Fibroblast of peridontal ligament (primary cell): ENCODE results near the gene RHOG.
A peak's percentile ranks its signal among the peaks of the same experiment; 100 is the strongest.
"Not testable (repeated sequence)": the region's sequence is repeated elsewhere in the genome, so short reads cannot be mapped to it uniquely, and the experiment has no call there.

ENCODE experiments used
- DNase-seq: peaks from one replicate; pipeline ENCODE4 v3.0.0-alpha.2; 2010; ENCODE audit errors: extremely low read depth

The RHOG gene

DNA sequence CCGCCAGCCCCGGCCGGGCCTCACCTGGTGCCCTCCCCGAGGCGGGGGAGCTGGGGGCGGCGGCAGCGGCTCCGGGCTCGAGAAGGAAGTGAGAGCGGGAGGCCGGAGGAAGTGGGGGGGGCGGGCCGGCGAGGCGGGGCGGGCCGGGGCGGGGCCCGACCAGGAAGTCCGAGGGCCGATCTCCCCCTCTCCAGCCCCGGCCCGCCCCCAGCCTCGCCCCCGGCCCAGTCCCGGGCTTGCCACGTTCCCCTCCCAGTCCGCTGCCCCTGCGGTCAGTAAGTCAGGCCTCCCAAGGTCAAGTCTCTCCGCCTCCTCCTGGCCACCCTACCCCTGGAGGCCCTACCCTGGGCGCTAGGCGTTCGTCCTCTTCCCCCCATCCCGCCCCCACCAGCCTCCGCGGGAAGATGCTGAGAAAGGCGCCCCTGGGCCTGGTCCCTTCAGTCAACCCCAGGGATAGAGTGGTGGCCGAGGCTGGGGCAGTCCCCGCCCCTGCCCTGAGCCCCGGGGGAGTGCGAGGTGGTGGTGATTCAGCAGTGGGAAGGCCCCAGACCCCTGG, at the start of gene RHOG:
RHOG (minus strand) TSS at position 90 of the 556 bp plus-strand sequence. CDS start 12,821 bp downstream, outside the sequence.
- peak; percentile 73 for DNase-seq

DNA sequence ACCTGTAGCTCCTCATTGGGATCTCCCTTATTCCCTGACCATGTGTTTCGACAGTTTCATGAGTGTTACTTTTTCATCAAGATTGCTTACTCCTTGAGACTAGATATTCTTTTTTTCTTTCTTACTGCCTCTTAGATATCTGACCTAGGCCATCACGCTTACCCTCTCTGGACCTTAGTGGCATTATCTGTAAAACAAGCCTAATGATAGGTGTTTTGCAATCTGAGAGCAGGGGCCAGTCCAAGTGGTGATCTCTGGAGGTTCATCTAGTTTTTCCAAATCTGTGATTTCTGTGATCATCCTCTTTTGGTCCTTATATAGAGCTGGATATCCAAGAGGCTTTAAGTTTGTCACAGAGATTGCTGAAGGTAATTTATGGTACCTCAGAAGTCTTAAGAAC, 49.3 kb upstream of the RHOG start:
- no peak for DNase-seq

DNA sequence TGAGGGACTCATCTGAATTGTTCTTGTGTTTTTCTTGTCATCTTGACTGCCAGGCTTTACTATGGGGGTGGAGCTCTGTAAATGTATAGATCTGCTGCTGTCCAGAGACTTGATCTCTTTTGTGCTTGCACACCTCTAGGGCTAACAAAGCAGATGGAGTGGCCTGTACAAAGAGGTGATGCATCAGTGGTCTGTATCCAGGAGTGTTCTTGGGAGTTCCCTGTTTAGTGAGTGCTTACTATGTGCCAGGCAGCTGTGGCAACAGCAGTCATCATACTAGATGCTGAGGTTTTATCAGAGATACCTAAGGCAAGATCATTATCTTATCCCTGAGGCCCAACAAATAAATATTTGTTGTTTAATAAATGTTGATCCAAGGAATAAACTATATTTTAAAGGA, 48.1 kb upstream of the RHOG start:
- no peak for DNase-seq

DNA sequence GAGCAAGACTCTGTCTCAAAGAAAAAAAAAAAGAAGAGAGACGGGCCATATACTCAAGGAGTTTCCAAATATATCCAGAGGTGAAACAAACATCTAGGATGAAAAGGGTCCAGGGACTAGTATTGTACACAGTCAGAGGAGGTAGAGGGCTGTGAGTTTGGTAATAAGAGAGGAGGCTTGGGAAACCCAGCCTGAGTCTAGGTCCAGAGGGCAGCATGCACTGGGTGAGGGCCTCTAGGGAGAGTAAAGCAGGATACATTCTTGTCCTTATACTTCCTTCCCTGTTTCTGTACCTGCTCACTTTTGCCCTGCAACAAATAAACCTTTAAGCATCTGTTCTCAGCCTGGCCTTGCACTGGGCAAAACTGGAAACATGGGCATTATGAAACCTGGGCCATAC, 46.2 kb upstream of the RHOG start:
- DNase-seq = no peak

GRCh38 chr11:3885855-3886254, 45.1 kb upstream of the RHOG start:
- no peak for DNase-seq

- DNase-seq = peak; percentile 37
Observed at GRCh38 chr11:3882655-3883054, 41.9 kb upstream of the RHOG start.

DNA sequence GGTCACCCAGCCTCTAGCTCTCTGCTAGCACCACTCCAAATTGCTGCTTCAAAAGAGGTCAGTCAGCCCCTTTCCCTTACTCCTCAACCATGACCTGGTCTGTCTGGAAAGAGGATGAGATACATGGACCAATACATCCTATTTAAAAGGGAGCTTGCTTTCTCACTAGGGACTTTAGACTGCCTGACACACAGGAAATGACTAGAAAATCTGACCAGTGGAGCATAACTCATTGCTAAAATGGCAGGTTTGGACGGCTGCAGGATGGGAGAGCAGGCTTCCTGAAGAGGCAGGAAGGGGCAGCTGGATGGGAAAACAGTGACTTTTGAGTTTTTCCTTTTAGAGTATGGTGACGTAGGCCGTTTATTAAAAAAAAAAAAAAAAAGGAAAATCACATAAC, 40.0 kb upstream of the RHOG start:
- DNase-seq = peak; percentile 28

- DNase-seq = no peak
Observed at GRCh38 chr11:3879967-3880542, 39.3 kb upstream of the RHOG start.

GRCh38 chr11:3879216-3879966, 38.6 kb upstream of the RHOG start:
- DNase-seq = no peak

DNA sequence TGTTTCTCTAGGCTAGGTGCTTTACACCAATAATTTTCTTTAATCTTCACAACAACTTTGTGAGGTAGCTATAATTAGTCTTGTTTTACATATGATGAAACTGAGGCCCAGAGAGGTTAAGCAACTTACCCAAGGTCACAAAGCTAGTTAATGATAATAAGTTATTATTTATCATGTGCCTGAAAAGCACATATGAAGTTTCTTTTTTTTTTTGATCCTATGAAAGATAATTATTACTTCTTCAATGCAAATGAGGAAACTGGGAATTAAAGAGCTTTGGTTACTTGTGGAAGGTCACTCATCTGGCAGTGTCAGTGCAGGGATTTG, 37.5 kb upstream of the RHOG start:
- DNase-seq = no peak

DNA sequence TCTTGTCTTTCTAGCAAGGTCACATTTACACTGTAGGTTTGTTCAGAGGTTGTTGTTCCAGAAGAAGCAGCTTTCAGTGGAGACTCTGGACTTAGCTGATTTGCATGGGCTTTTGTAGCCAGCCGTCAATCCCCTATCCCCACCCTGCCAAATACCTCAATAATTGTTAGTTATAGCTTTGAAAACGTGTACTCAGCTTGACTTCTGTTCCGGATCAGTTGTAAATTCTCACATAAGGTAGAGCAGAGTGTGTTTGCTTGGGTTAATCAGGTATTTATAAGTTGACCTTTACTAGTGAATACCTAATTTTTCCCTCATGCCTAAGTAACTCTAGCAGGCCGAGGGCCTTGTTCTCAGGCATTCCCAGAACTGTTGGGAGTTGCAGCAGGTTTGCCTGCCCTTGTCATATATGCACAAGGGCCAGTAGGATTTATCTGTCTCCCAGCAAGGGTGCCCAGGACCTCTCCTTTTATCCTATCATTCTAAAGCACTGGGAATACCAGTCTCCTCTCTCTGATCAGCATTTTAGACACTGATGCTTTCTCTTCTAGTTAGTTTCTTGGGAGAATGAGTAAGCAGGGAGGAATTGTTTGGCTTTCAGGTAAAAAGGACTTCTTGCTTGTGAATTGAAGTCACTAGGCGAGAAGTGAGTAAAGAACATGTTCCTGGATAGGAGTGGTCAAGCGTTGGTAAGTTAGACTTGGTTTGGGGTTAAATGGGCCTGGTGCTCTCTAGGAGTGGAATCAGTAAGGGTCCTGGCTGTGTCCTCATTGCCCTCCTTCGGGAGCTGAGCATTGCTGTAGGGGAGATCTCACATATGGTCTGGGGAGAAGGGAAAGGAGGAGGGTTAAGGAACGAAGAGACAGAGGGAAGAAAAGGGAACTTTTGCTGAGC, 36.9 kb upstream of the RHOG start:
- DNase-seq = no peak

- DNase-seq = no peak
Observed at GRCh38 chr11:3876613-3877012, 35.9 kb upstream of the RHOG start.

GRCh38 chr11:3873712-3874349, 33.1 kb upstream of the RHOG start:
- DNase-seq = no peak

DNA sequence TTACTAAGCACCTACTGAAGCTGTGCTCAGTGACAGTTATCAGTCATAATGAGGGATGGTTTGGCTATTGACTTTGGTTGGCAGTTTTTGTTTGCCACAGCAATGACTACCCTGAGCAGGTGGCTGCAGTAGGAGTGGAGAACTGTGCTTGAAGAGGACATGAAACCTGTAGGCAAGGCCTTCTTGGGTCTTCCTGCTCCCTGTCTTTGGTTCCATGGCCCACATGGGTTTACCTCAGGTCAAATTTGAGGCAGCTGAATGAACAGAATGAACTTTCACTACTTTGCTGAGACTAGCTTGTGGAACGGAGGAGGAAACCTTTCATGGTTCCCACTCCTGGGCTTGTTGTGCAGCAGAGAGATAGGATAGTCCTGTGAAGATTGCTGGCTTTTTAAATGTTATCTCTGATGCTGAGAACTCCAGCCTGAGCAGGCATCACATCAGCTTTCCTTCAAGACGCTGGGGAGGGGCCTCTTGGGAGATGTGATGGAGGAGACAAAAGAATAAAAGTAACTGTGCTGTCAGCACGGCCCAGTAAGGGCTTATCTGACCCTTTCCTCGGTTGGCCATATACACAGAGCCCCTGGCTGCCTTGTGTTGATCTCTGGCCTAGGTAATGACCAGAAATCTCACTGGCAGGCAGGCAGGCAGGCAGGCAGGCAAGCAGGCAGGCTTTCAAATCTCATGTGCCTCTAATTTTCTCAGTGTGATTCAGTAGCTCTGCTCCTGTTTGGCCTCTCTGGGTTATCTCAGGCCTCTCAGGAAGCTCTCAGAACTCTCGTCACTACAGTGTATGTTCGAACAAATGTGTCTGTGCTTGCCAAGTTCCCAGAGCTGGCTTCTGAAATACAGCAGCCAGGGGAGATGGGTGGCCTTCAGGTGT, 26.7 kb upstream of the RHOG start:
- DNase-seq = no peak

- no peak for DNase-seq
Observed at GRCh38 chr11:3866836-3867208, 26.1 kb upstream of the RHOG start.

- DNase-seq = no peak
Observed at GRCh38 chr11:3866206-3866605, 25.4 kb upstream of the RHOG start.

- peak; percentile 70 for DNase-seq
Observed at GRCh38 chr11:3865388-3866193, 24.8 kb upstream of the RHOG start.

DNA sequence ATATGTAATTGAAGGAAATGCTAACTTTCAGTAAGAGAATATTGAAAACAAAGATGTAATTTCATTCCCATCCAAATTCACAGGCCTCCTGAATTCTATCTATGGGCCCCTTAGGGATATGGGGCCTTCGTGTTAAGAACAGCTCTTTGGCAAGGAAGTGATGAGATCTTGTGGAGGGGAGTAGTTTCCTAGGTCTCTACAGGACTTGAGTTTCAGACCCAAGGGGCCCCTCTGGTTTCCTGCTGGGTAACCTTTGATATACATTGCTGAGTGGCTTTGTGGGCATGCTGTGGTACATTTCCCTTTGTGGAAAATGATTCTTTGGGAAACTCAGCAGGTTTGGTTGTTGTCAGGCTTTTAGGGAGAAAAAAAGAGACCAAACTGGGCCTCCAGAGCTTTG, 20.9 kb upstream of the RHOG start:
- DNase-seq = peak; percentile 62

DNA sequence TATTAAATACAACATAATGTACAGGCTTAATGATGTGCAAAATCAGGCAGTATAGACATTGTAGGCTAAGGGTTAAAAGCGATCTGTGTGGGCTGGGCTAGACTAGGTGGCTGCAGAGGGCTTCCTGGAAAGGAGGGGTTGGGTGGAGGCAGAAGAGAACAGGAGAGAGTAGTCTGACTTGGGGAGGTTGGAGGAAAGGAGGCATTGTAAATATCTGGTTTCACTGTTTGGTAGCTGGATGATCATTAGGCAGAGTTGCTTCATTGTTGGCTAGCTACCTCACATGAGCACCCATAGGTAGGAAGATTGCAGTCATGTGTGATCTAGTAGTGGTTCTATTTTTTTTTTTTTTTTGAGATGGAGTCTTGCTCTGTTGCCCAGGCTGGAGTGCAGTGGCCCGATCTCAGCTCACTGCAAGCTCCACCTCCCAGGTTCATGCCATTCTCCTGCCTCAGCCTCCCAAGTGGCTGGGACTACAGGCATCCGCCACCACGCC, 20.2 kb upstream of the RHOG start:
- DNase-seq = not testable (repeated sequence)

GRCh38 chr11:3860375-3860774, 19.6 kb upstream of the RHOG start:
- DNase-seq = no peak
